GM19351 (cell line): ENCODE data around the gene IRF6.
"Not testable (repeated sequence)": the region's sequence is repeated elsewhere in the genome, so short reads cannot be mapped to it uniquely, and the experiment has no call there.

Experiments used
- ATAC-seq: cut with Tn5 transposase; IDR thresholded peaks from one replicate; pipeline ENCODE4 v1.9.1; 2021; ENCODE audit warnings: mild to moderate bottlenecking, moderate library complexity; ENCODE audit not compliant: unreplicated experiment

IRF6 gene

GRCh38 chr1:209823143-209824041, 17.4 kb upstream of the IRF6 start:
- ATAC-seq: peak; percentile 42

GRCh38 chr1:209822706-209823105, 16.8 kb upstream of the IRF6 start:
- no peak for ATAC-seq

- ATAC-seq: no peak
Observed at GRCh38 chr1:209820986-209821385, 15.0 kb upstream of the IRF6 start.

- ATAC-seq: no peak
Observed at GRCh38 chr1:209819058-209819457, 13.1 kb upstream of the IRF6 start.

GRCh38 chr1:209817691-209818090, 11.7 kb upstream of the IRF6 start:
- no peak for ATAC-seq

- no peak for ATAC-seq
Observed at GRCh38 chr1:209816923-209817322, 11.0 kb upstream of the IRF6 start.

GRCh38 chr1:209815931-209816341, 10.0 kb upstream of the IRF6 start:
- ATAC-seq: no peak

GRCh38 chr1:209815490-209815889, 9.5 kb upstream of the IRF6 start:
- no peak for ATAC-seq

GRCh38 chr1:209813902-209814301, 8.0 kb upstream of the IRF6 start:
- no peak for ATAC-seq

GRCh38 chr1:209810783-209811182, 4.8 kb upstream of the IRF6 start:
- no peak for ATAC-seq

GRCh38 chr1:209809611-209810010, 3.7 kb upstream of the IRF6 start:
- no peak for ATAC-seq

GRCh38 chr1:209808059-209808581, 2.2 kb upstream of the IRF6 start:
- ATAC-seq: no peak

- ATAC-seq: no peak
Observed at GRCh38 chr1:209807509-209807908, 1.6 kb upstream of the IRF6 start.

- no peak for ATAC-seq
Observed at GRCh38 chr1:209805341-209805781, 581 bp downstream of the IRF6 start.

GRCh38 chr1:209803568-209803967, 2.4 kb downstream of the IRF6 start:
- ATAC-seq: no peak

GRCh38 chr1:209802780-209803152, 3.2 kb downstream of the IRF6 start:
- ATAC-seq: no peak

- ATAC-seq: no peak
Observed at GRCh38 chr1:209802117-209802779, 3.7 kb downstream of the IRF6 start.

GRCh38 chr1:209800984-209801834, 4.7 kb downstream of the IRF6 start:
- ATAC-seq: no peak

- no peak for ATAC-seq
Observed at GRCh38 chr1:209797978-209798639, 7.8 kb downstream of the IRF6 start.

- not testable (repeated sequence) for ATAC-seq
Observed at GRCh38 chr1:209793711-209794110, 12.2 kb downstream of the IRF6 start.
